H1 (cell line): ENCODE measurements around the gene CC2D2A. TPM values are rescaled to one million over a fixed set of nuclear protein-coding genes. Genes with fewer than 3 reads are reported as not detected.

Experiments
- CTCF ChIA-PET: fragments of 300-600 bp; sonication (Branson Sonifier 250); formaldehyde crosslinking; loops from one replicate; lab custom pipeline; 2021; ENCODE audit not compliant: partially characterized antibody; lab: Charles Lee
- POLR2A ChIA-PET: fragments of 300-600 bp; sonication (Branson Sonifier 250); formaldehyde crosslinking; loops from one replicate; lab custom pipeline; 2021; ENCODE audit warnings: inconsistent platforms; ENCODE audit not compliant: partially characterized antibody; lab: Charles Lee
- DNase-seq, 2 experiments: peaks; one replicate each; pipeline versions ENCODE4 v3.0.0 to v3.0.0-alpha.2; 2010 to 2022; ENCODE audit warnings: low spot score in 2 of 2, low read depth in 1 of 2, mixed read lengths in 1 of 2
- FAIRE-seq: peaks from 2 replicates; lab custom pipeline; 2011; peaks lifted over from hg19 to GRCh38; lab: Jason Lieb, UNC
- H2AFZ ChIP-seq: 2 replicates; pipeline ENCODE4 v1.8.1; 2012; ENCODE audit warnings: low read length, inconsistent platforms
- H2AK5ac ChIP-seq: 2 replicates; pipeline ENCODE4 v1.6.1; 2013; ENCODE audit warnings: low read depth, low read length
- H2BK120ac ChIP-seq: replicated peaks from 2 replicates; pipeline ENCODE3; 2013; ENCODE audit warnings: low read depth, low read length, inconsistent platforms
- H2BK12ac ChIP-seq: 2 replicates; pipeline ENCODE4 v1.6.1; 2013; ENCODE audit warnings: low read depth, low read length
- H2BK15ac ChIP-seq: 2 replicates; pipeline ENCODE4 v1.6.1; 2013; ENCODE audit warnings: low read length
- H2BK20ac ChIP-seq: 2 replicates; pipeline ENCODE4 v1.6.1; 2013; ENCODE audit warnings: low read length
- H2BK5ac ChIP-seq: 2 replicates; pipeline ENCODE4 v1.6.1; 2013; ENCODE audit warnings: low read depth, low read length
- H3K14ac ChIP-seq: 2 replicates; pipeline ENCODE4 v1.6.1; 2013; ENCODE audit warnings: inconsistent platforms; ENCODE audit not compliant: insufficient read length
- H3K18ac ChIP-seq: 2 replicates; pipeline ENCODE4 v1.6.1; 2013; ENCODE audit warnings: low read length; ENCODE audit errors: extremely low read depth
- H3K23ac ChIP-seq: 2 replicates; pipeline ENCODE4 v1.6.1; 2013; ENCODE audit warnings: inconsistent platforms; ENCODE audit not compliant: insufficient read length
- H3K23me2 ChIP-seq: 2 replicates; pipeline ENCODE4 v1.6.1; 2013; ENCODE audit warnings: low read depth, low read length
- H3K27ac ChIP-seq: 2 replicates; pipeline ENCODE4 v1.6.1; 2011; ENCODE audit warnings: low read depth, low read length, inconsistent platforms
- H3K27me3 ChIP-seq, 4 experiments: replicated peaks in 1 of 4; 1 replicate in 1 of 4; 2 replicates in 3 of 4; pipeline versions ENCODE4 v1.6.1 to v1.8.1; 2011 to 2013; ENCODE audit warnings: low read length in 3 of 4, mild to moderate bottlenecking in 3 of 4, inconsistent platforms in 2 of 4, mixed read lengths in 2 of 4, moderate library complexity in 1 of 4; ENCODE audit not compliant: control insufficient read depth in 3 of 4, insufficient read depth in 3 of 4; ENCODE audit errors: extremely low read depth in 1 of 4
- H3K36me3 ChIP-seq, 4 experiments: 2 replicates each; pipeline versions ENCODE4 v1.6.1 to v1.8.1; 2011 to 2013; ENCODE audit warnings: mild to moderate bottlenecking in 4 of 4, low read length in 3 of 4, moderate library complexity in 2 of 4, control low read depth in 1 of 4, inconsistent platforms in 1 of 4; ENCODE audit not compliant: insufficient read depth in 4 of 4, control insufficient read depth in 2 of 4
- H3K4ac ChIP-seq: replicated peaks from 2 replicates; pipeline ENCODE3; 2013; ENCODE audit warnings: low read length, low read depth, mixed read lengths, inconsistent platforms; ENCODE audit not compliant: insufficient read length
- H3K4me1 ChIP-seq, 4 experiments: replicated peaks in 1 of 4; 1 replicate in 1 of 4; 2 replicates in 3 of 4; pipeline versions ENCODE4 v1.6.1 to v1.8.1; 2011 to 2013; ENCODE audit warnings: low read length in 3 of 4, inconsistent platforms in 2 of 4, mixed read lengths in 1 of 4; ENCODE audit not compliant: insufficient read depth in 4 of 4, control insufficient read depth in 3 of 4
- H3K4me2 ChIP-seq, 2 experiments: 2 replicates each; pipeline versions ENCODE4 v1.6.1 to v1.8.1; 2011 to 2013; ENCODE audit warnings: low read depth in 2 of 2, low read length in 2 of 2, control low read depth in 1 of 2, inconsistent platforms in 1 of 2, mild to moderate bottlenecking in 1 of 2; ENCODE audit not compliant: insufficient read depth in 1 of 2
- H3K4me3 ChIP-seq, 4 experiments: fragments of 200-600, 300-600 bp in 1 of 4; sonication (generic), shearing (Covaris generic), sonication (Bioruptor Twin) in 1 of 4; 2 replicates each; pipeline versions ENCODE4 v1.5.1 to v1.8.1; 2011 to 2016; ENCODE audit warnings: low read length in 4 of 4, low read depth in 3 of 4, control low read depth in 2 of 4, inconsistent platforms in 2 of 4, mild to moderate bottlenecking in 2 of 4, mixed read lengths in 1 of 4, moderate library complexity in 1 of 4; ENCODE audit not compliant: insufficient read depth in 2 of 4; ENCODE audit errors: extremely low read depth in 1 of 4
- H3K56ac ChIP-seq: replicated peaks from 2 replicates; pipeline ENCODE3; 2013; ENCODE audit warnings: low read depth, mild to moderate bottlenecking, mixed read lengths, low read length, inconsistent platforms; ENCODE audit not compliant: insufficient read length
- H3K79me1 ChIP-seq: 2 replicates; pipeline ENCODE4 v1.6.1; 2013; ENCODE audit warnings: low read depth, low read length, control low read depth
- H3K79me2 ChIP-seq, 2 experiments: 2 replicates each; pipeline versions ENCODE4 v1.6.1 to v1.8.1; 2012 to 2013; ENCODE audit warnings: low read length in 2 of 2, mild to moderate bottlenecking in 2 of 2, inconsistent platforms in 1 of 2; ENCODE audit not compliant: insufficient read depth in 2 of 2, control insufficient read depth in 1 of 2
- H3K9ac ChIP-seq, 4 experiments: replicated peaks in 1 of 4; 1 replicate in 1 of 4; 2 replicates in 3 of 4; pipeline versions ENCODE4 v1.6.1 to v1.8.1; 2011 to 2013; ENCODE audit warnings: low read depth in 3 of 4, low read length in 3 of 4, control low read depth in 2 of 4, mild to moderate bottlenecking in 2 of 4, moderate library complexity in 2 of 4, inconsistent platforms in 1 of 4; ENCODE audit errors: extremely low read depth in 1 of 4
- H3K9me3 ChIP-seq, 2 experiments: 2 replicates each; pipeline versions ENCODE4 v1.6.1 to v1.8.1; 2012 to 2013; ENCODE audit warnings: mild to moderate bottlenecking in 2 of 2, moderate library complexity in 2 of 2, control low read depth in 1 of 2, inconsistent platforms in 1 of 2, low read depth in 1 of 2, low read length in 1 of 2, mixed read lengths in 1 of 2; ENCODE audit not compliant: insufficient read depth in 2 of 2
- H4K20me1 ChIP-seq, 2 experiments: replicated peaks in 1 of 2; 2 replicates each; pipeline versions ENCODE3 to v1.8.1; 2011 to 2013; ENCODE audit warnings: inconsistent platforms in 2 of 2, low read length in 2 of 2, mild to moderate bottlenecking in 1 of 2; ENCODE audit not compliant: insufficient read depth in 2 of 2, control insufficient read depth in 1 of 2
- H4K5ac ChIP-seq: 2 replicates; pipeline ENCODE4 v1.6.1; 2013; ENCODE audit warnings: low read length, low read depth, mixed read lengths, inconsistent platforms; ENCODE audit not compliant: insufficient read length
- H4K8ac ChIP-seq: 2 replicates; pipeline ENCODE4 v1.8.0; 2013; ENCODE audit warnings: mild to moderate bottlenecking, moderate library complexity, low read length, inconsistent platforms; ENCODE audit not compliant: insufficient read depth; ENCODE audit errors: extremely low read depth
- H4K91ac ChIP-seq: replicated peaks from 2 replicates; pipeline ENCODE3; 2013; ENCODE audit warnings: low read length, mixed read lengths, inconsistent platforms; ENCODE audit not compliant: insufficient read length
- BACH1 ChIP-seq: IDR thresholded peaks from 2 replicates; pipeline ENCODE4 v1.6.1; 2012; ENCODE audit warnings: low read length, improper control_type of control experiment
- CBX5 ChIP-seq: fragments of 300-800, 300-1000 bp; sonication (generic); IDR thresholded peaks from 2 replicates; pipeline ENCODE4 v1.7.1; 2016; ENCODE audit warnings: antibody characterized with exemption, low read length, low read depth
- CEBPB ChIP-seq: IDR thresholded peaks from 2 replicates; pipeline ENCODE4 v1.6.1; 2012; ENCODE audit warnings: low read depth, low read length
- HDAC6 ChIP-seq: IDR thresholded peaks from one replicate; pipeline ENCODE4 v1.7.1; 2012; ENCODE audit warnings: low read depth, mild to moderate bottlenecking, inconsistent platforms, low read length, moderate library complexity
- JUN ChIP-seq: IDR thresholded peaks from 2 replicates; pipeline ENCODE4 v1.6.1; 2011; ENCODE audit warnings: low read depth, mild to moderate bottlenecking, improper control_type of control experiment, low read length
- MAFK ChIP-seq: IDR thresholded peaks from 2 replicates; pipeline ENCODE4 v1.6.1; 2012; ENCODE audit warnings: low read depth, mild to moderate bottlenecking, improper control_type of control experiment, low read length
- POLR2AphosphoS5 ChIP-seq: IDR thresholded peaks from 2 replicates; pipeline ENCODE4 v1.6.1; 2011; ENCODE audit warnings: low read depth, low read length
- RFX5 ChIP-seq: IDR thresholded peaks from 2 replicates; pipeline ENCODE4 v1.6.1; 2011; ENCODE audit warnings: low read depth, low read length, improper control_type of control experiment, borderline replicate concordance
- SIRT6 ChIP-seq: IDR thresholded peaks from one replicate; pipeline ENCODE4 v1.7.1; 2012; ENCODE audit warnings: low read length, inconsistent platforms
- SP4 ChIP-seq: IDR thresholded peaks from 2 replicates; pipeline ENCODE4 v1.6.1; 2012; ENCODE audit warnings: low read length, inconsistent platforms
- SRF ChIP-seq: IDR thresholded peaks from 2 replicates; pipeline ENCODE4 v1.6.1; 2011; ENCODE audit warnings: mild to moderate bottlenecking, low read depth, low read length, moderate library complexity
- YY1 ChIP-seq: IDR thresholded peaks from 2 replicates; pipeline ENCODE4 v1.6.1; 2011; ENCODE audit warnings: low read depth, mild to moderate bottlenecking, low read length
- WGBS, 2 experiments: shearing (Covaris generic) in 1 of 2; methylation state at CpG; one replicate each; pipeline versions ENCODE4 v1.1.6 to v1.1.7; 2013 to 2015; ENCODE audit warnings: low lambda C conversion rate in 2 of 2, mixed read lengths in 2 of 2, inconsistent platforms in 1 of 2, low coverage in 1 of 2, missing lambda C conversion rate in 1 of 2; ENCODE audit not compliant: insufficient replicate concordance in 2 of 2, insufficient coverage in 1 of 2, insufficient read length in 1 of 2; ENCODE audit errors: extremely low coverage in 1 of 2, missing lambda C conversion rate in 1 of 2; 5-methylcytosine and 5-hydroxymethylcytosine counted together
- polyA plus RNA-seq, 7 experiments: library from polyadenylated mRNA; depleted of rRNA in 3 of 7; stranded (reverse) in 5 of 7; unstranded in 2 of 7; fragments of >200 nt in 5 of 7; fragments of 200-250 nt in 2 of 7; gene quantifications; 1 replicate in 5 of 7; 2 replicates in 1 of 7; 4 replicates in 1 of 7; pipeline versions ENCODE4 v1.2.1 to v1.2.3, GENCODE V29; 2011 to 2013; ENCODE audit warnings: missing spikeins in 2 of 7, mixed read lengths in 2 of 7
- total RNA-seq: library from RNA; stranded (reverse); fragmentation: NEBNext Ultra II Directional; extraction: Animal tissue kit (Norgen Biotek cat#: 25700); gene quantifications from 2 replicates; pipeline ENCODE4 v1.2.1, GENCODE V29; 2021
- TF ChIP-seq, protein P1 (sequence below): IDR thresholded peaks from 2 replicates; pipeline ENCODE4 v1.6.1; 2012; ENCODE audit warnings: low read length, inconsistent platforms
- TF ChIP-seq, protein P2 (sequence below): IDR thresholded peaks from 2 replicates; pipeline ENCODE4 v1.6.1; 2012; ENCODE audit warnings: inconsistent platforms

CC2D2A gene
- total and polyA plus RNA-seq, 2 of the 8 experiments (the other 6 are each of a cell fraction or from before 2014, with no cell fraction given), result 11.0 to 12.2 TPM

DNA sequence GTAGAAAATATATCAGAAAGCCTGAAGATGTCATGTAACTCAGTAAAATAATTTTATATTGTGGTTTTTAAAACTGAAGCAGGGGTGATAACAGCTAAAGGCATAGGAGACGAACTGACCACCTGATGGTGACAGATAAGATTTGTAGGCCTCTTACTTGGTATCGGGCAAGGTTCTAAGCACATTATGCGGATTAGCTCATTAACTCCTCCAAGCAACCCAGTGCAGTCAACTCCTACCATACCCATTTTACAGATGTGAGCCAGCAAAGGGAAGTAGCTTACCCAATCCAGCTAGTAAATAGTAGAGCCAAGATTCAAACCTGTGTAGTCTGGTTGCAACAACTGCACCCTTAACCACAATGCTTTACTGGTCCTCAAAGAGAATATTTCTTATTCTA is 62.1 kb downstream of the CC2D2A start:
- Histone ChIP-seq H3K9me3 (no peaks in the 10 kb centered on the region), H2AFZ (no peak overlapping the region), H3K27ac (no peak overlapping the region), H3K4me1 (no peaks in the 10 kb centered on the region), H2BK15ac (no peak overlapping the region), H3K9ac (no peak overlapping the region), H4K20me1 (no peaks in the 10 kb centered on the region), H3K4me3 (no peak overlapping the region), H2BK12ac (no peak overlapping the region), H4K8ac (no peak overlapping the region), H3K56ac (no peak overlapping the region), H3K79me1 (no peaks in the 10 kb centered on the region), H2BK120ac (no peak overlapping the region), H2AK5ac (no peak overlapping the region), H3K36me3 (no peaks in the 10 kb centered on the region), H3K4ac (no peak overlapping the region), H3K18ac (no peak overlapping the region), H3K14ac (no peak overlapping the region), H3K79me2 (no peaks in the 10 kb centered on the region), H3K27me3 (no peaks in the 10 kb centered on the region), H4K91ac (no peak overlapping the region), H3K23me2 (no peaks in the 10 kb centered on the region), H3K23ac (no peak overlapping the region), H4K5ac (no peak overlapping the region), H2BK20ac (no peak overlapping the region), H2BK5ac (no peak overlapping the region), H3K4me2 (no peak overlapping the region)
- 93% methylated on average over 3 of the region's 3 CpGs; no CpG with 5 or more reads in 1 of the 2 experiments for WGBS, 2 experiments
- ChIA-PET POLR2A (interaction anchor here (1.3 kb wide), 1 partner anchor 13 kb away, joined by 3 read pairs; no protein-coding TSS in a partner anchor), CTCF (interaction anchor here (1.4 to 1.6 kb wide), 2 partner anchors 10 to 12 kb away, joined by 3 read pairs; no protein-coding TSS in a partner anchor)
- FAIRE-seq (no peak), DNase-seq (no peak)
- TF ChIP-seq, protein P1, sequence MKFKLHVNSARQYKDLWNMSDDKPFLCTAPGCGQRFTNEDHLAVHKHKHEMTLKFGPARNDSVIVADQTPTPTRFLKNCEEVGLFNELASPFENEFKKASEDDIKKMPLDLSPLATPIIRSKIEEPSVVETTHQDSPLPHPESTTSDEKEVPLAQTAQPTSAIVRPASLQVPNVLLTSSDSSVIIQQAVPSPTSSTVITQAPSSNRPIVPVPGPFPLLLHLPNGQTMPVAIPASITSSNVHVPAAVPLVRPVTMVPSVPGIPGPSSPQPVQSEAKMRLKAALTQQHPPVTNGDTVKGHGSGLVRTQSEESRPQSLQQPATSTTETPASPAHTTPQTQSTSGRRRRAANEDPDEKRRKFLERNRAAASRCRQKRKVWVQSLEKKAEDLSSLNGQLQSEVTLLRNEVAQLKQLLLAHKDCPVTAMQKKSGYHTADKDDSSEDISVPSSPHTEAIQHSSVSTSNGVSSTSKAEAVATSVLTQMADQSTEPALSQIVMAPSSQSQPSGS, result no peak
- TF ChIP-seq CEBPB (no peak), SIRT6 (no peak), YY1 (no peak), SRF (no peak), HDAC6 (no peak), CBX5 (no peak), BACH1 (no peak), MAFK (no peak), JUN (no peak), POLR2AphosphoS5 (no peak), RFX5 (no peak), SP4 (no peak)
- TF ChIP-seq, protein P2, sequence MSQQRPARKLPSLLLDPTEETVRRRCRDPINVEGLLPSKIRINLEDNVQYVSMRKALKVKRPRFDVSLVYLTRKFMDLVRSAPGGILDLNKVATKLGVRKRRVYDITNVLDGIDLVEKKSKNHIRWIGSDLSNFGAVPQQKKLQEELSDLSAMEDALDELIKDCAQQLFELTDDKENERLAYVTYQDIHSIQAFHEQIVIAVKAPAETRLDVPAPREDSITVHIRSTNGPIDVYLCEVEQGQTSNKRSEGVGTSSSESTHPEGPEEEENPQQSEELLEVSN, result no peak
